BJ (cell line): ENCODE data around the gene FAM168A. TPM values are rescaled to one million over a fixed set of nuclear protein-coding genes. Genes with fewer than 3 reads are reported as not detected.

ENCODE experiments used
- CTCF ChIA-PET: fragments of 350-600 bp; formaldehyde crosslinking; extraction: SDS; loops from one replicate; lab custom pipeline; 2021; ENCODE audit warnings: antibody characterized with exemption, inconsistent platforms; lab: Yijun Ruan, JAX
- POLR2A ChIA-PET: fragments of 300-600 bp; sonication (Branson Sonifier 250); formaldehyde crosslinking; extraction: SDS; loops from one replicate; lab custom pipeline; 2021; ENCODE audit warnings: antibody characterized with exemption; lab: Charles Lee
- DNase-seq: peaks from one replicate; pipeline ENCODE4 v3.0.0-alpha.2; 2011; ENCODE audit warnings: low read depth
- H3K27me3 ChIP-seq: 2 replicates; pipeline ENCODE4 v1.6.0; 2011; ENCODE audit warnings: low read length; ENCODE audit not compliant: control insufficient read depth, insufficient read depth
- H3K36me3 ChIP-seq: 2 replicates; pipeline ENCODE4 v1.5.1; 2011; ENCODE audit warnings: low read length; ENCODE audit not compliant: control insufficient read depth, insufficient read depth
- H3K4me3 ChIP-seq: 2 replicates; pipeline ENCODE4 v1.5.1; 2011; ENCODE audit warnings: low read depth, mild to moderate bottlenecking, control low read depth, low read length
- polyA plus RNA-seq: library from polyadenylated mRNA; depleted of rRNA; stranded (reverse); fragments of >200 nt; gene quantifications from 2 replicates; pipeline ENCODE4 v1.2.3, GENCODE V29; 2011
- TF ChIP-seq, protein P1 (sequence below): IDR thresholded peaks from 2 replicates; pipeline ENCODE4 v1.5.1; 2011; ENCODE audit warnings: low read depth, mild to moderate bottlenecking, control low read depth, inconsistent platforms, low read length, moderate library complexity; ENCODE audit not compliant: insufficient read depth

FAM168A gene
- polyA plus RNA-seq, 1 experiment, result 19.1 TPM

DNA sequence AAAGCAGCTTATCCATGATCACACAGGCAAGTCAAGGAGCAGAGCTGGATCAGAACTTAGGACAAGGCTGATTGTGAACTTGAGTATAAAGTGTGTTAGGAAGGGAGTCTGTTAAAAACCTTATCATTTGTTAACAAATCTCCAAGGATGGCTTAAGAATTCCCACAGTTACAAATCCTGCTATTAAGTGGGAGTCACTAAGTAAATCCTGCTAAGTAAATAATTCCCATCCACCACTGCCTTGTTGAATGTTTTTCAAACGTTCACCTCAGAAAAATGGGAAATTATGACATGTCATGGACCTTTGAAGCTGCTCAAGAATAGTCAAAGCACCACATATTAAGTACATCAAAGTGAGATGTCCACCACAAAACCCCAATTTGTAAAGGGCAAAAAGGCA, 88.7 kb downstream of the FAM168A start:
- TF ChIP-seq, protein P1, sequence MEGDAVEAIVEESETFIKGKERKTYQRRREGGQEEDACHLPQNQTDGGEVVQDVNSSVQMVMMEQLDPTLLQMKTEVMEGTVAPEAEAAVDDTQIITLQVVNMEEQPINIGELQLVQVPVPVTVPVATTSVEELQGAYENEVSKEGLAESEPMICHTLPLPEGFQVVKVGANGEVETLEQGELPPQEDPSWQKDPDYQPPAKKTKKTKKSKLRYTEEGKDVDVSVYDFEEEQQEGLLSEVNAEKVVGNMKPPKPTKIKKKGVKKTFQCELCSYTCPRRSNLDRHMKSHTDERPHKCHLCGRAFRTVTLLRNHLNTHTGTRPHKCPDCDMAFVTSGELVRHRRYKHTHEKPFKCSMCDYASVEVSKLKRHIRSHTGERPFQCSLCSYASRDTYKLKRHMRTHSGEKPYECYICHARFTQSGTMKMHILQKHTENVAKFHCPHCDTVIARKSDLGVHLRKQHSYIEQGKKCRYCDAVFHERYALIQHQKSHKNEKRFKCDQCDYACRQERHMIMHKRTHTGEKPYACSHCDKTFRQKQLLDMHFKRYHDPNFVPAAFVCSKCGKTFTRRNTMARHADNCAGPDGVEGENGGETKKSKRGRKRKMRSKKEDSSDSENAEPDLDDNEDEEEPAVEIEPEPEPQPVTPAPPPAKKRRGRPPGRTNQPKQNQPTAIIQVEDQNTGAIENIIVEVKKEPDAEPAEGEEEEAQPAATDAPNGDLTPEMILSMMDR, result no peak
- no peaks in the 10 kb centered on the region for H3K27me3 ChIP-seq
- no peak overlapping the region for H3K4me3 ChIP-seq
- DNase-seq, result no peak
- ChIA-PET CTCF (interaction anchor here (1.0 kb wide), 1 partner anchor 31 kb away, joined by 4 read pairs; no protein-coding TSS in a partner anchor), POLR2A (no interaction called here)
- H3K36me3 ChIP-seq, result no peaks in the 10 kb centered on the region

DNA sequence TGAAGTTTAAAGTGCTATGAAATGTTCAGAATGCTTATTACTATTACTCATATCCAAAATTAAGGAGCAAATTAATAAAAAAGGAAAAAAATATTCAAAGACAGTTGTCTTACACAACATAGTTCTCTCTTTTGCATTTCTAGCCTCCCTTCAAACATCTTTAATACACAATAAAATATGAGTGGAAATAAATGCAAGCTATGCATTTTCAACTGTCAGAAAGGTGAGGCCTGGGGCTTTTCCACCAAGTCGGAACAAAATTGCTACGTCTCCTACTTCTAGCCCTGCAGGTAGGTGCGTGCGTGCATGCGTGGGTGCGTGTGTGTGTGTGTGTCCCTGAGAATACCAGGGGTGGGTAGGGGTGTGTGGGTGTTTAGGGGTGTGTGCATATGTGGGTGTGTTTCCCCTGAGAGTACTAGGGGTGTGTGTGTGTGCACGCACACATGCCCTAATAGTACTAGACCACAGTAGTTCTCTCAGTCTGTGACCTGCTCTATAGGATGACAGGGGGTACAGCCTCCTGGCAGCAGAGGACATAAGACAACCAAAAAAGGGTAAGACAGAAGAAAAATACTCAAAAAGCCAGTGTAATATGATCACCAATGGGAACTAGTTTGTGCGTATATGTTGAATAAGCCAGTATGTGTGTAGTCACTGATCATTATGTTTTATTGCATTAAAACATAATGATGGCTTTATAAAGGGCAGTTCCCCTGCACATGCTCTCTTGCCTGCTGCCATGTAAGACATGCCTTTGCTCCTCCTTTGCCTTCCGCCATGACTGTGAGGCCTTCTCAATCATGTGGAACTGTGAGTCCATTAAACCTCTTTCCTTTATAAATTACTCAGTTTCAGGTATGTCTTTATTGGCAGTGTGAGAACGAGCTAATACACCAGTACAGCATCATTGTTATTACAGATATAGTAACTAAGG, 89.4 kb downstream of the FAM168A start:
- POLR2A ChIA-PET, result no interaction called here
- DNase-seq, result no peak
- Histone ChIP-seq H3K4me3 (no peak overlapping the region), H3K36me3 (no peaks in the 10 kb centered on the region), H3K27me3 (no peaks in the 10 kb centered on the region)
- TF ChIP-seq, protein P1, result no peak
- CTCF ChIA-PET, result interaction anchor here (1.0 kb wide), 1 partner anchor 30 kb away, joined by 4 read pairs; no protein-coding TSS in a partner anchor

DNA sequence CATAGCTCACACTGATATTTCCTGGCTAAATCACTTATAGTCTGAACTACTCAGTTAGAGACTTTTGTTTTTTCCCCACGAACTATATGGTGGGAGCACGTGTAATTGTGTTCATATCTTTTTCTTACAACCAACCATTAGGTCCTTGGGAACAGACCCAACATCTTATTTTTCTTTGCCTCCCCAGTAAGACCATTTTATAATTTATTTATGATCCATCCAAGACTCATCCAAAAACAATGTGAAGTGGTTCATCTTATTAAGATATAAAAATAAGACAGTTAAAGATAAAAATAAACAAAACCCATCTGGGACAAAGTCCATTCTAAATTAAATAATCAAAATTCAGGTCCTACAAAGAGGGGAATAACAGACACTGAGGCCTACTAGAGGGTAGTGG, 90.8 kb downstream of the FAM168A start:
- Histone ChIP-seq H3K27me3 (no peaks in the 10 kb centered on the region), H3K4me3 (no peak overlapping the region), H3K36me3 (no peaks in the 10 kb centered on the region)
- ChIA-PET POLR2A (no interaction called here), CTCF (interaction anchor here (1.1 kb wide), 1 partner anchor 22 kb away, joined by 3 read pairs; no protein-coding TSS in a partner anchor)
- TF ChIP-seq, protein P1, result no peak
- DNase-seq, result no peak

DNA sequence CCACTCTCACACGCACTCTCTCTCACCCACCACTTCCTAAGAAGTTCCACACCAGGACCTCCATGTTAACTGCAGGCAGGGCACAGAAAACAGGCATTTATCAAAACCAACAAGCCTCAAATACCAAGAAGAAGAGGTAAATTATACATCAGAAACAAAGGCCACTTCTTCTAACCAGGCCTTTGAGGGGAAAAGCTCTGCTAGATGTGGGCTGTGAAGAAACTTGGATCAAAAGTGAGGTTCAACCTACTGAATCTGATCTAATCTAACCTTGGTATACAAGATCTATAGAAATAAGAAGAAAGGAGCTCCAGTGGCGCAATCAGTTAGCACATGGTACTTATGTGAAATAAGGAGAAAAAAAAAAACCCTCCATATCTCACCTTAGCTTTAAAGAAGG, 91.9 kb downstream of the FAM168A start:
- no peaks in the 10 kb centered on the region for H3K27me3 ChIP-seq
- no peaks in the 10 kb centered on the region for H3K36me3 ChIP-seq
- no peak for DNase-seq
- TF ChIP-seq, protein P1, result no peak
- no peak overlapping the region for H3K4me3 ChIP-seq
- POLR2A ChIA-PET, result no interaction called here
- CTCF ChIA-PET, result interaction anchor here (1.1 to 1.5 kb wide), 2 partner anchors 15 to 23 kb away, joined by 3 to 4 read pairs; no protein-coding TSS in a partner anchor

DNA sequence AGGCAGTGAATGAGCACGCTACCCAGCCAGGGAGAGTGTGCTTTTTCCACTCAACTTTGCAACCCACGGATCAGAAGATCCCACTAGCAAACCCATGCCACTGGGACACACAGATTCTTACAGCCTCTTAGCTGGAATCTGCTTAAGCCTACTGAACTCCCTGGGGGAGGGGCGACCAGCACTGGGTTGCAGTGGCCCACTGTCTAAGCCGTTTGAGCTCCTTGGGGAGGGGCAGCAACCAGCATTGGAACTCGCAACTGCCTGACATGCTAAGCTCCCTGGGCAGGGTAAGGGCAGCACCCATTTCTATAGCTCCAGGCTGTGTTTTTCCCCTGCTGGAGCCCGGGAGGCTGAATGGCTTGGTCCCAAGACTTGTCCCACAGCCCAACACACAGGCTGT, 99.6 kb downstream of the FAM168A start:
- ChIA-PET POLR2A (no interaction called here), CTCF (interaction anchor here (0.5 kb wide), 1 partner anchor 123 kb away, joined by 3 read pairs; no protein-coding TSS in a partner anchor)
- Histone ChIP-seq H3K4me3 (no peak overlapping the region), H3K36me3 (no peaks in the 10 kb centered on the region), H3K27me3 (no peaks in the 10 kb centered on the region)
- DNase-seq, result no peak
- TF ChIP-seq, protein P1, result no peak
